Naive thymus-derived CD4-positive, alpha-beta T cell (primary cell): Measurements from ENCODE around the gene HOXA2. TPM values are rescaled to one million over a fixed set of nuclear protein-coding genes. Genes with fewer than 3 reads are reported as not detected.
A peak's percentile ranks its signal among the peaks of the same experiment; 100 is the strongest.

Experiments used
- ATAC-seq: fragments of 150-1000 bp; cut with Tn5 transposase; 2 replicates; pipeline ENCODE4 v1.10.0; 2021; ENCODE audit warnings: mild to moderate bottlenecking, moderate library complexity
- CTCF ChIA-PET: fragments of 350-600 bp; sonication (Branson Sonifier 250); formaldehyde crosslinking; loops from one replicate; lab custom pipeline; 2021; ENCODE audit warnings: antibody characterized with exemption; lab: Charles Lee
- POLR2A ChIA-PET: fragments of 350-600 bp; sonication (Branson Sonifier 250); formaldehyde crosslinking; loops from one replicate; lab custom pipeline; 2021; ENCODE audit warnings: antibody characterized with exemption, inconsistent platforms; lab: Charles Lee
- DNase-seq, 9 donors: peaks; one replicate each; pipeline versions ENCODE4 v3.0.0 to v3.0.0-alpha.2; 2020 to 2022; ENCODE audit warnings: mixed read lengths in 1 of 9
- H3K27ac ChIP-seq: one replicate; pipeline ENCODE4 v1.7.0; 2013; ENCODE audit warnings: mild to moderate bottlenecking, low read depth, low read length, moderate library complexity
- H3K27me3 ChIP-seq, 2 donors: one replicate each; pipeline ENCODE4 v1.7.0; 2013; ENCODE audit warnings: low read length in 2 of 2, mild to moderate bottlenecking in 2 of 2, moderate library complexity in 2 of 2; ENCODE audit not compliant: control insufficient read depth in 2 of 2, insufficient read depth in 2 of 2
- H3K36me3 ChIP-seq, 3 experiments: 1 replicate in 2 of 3; 2 replicates in 1 of 3; pipeline ENCODE4 v1.7.0; 2013; ENCODE audit warnings: low read length in 3 of 3, mild to moderate bottlenecking in 3 of 3, moderate library complexity in 1 of 3; ENCODE audit not compliant: insufficient read depth in 3 of 3, control insufficient read depth in 2 of 3
- H3K4me1 ChIP-seq, 2 donors: one replicate each; pipeline ENCODE4 v1.7.0; 2013; ENCODE audit warnings: low read length in 2 of 2, mild to moderate bottlenecking in 2 of 2, moderate library complexity in 1 of 2; ENCODE audit not compliant: control insufficient read depth in 2 of 2, insufficient read depth in 2 of 2
- H3K4me3 ChIP-seq: 2 replicates; pipeline ENCODE4 v1.7.0; 2013; ENCODE audit warnings: mild to moderate bottlenecking, low read length
- H3K9me3 ChIP-seq, 3 experiments: 1 replicate in 2 of 3; 2 replicates in 1 of 3; pipeline ENCODE4 v1.7.0; 2013; ENCODE audit warnings: low read length in 3 of 3; ENCODE audit not compliant: control insufficient read depth in 2 of 3
- H3K27ac Mint-ChIP-seq, 9 donors: one replicate each; pipeline ENCODE4 v1.8.0; 2020 to 2022; ENCODE audit warnings: mixed read lengths in 9 of 9, mild to moderate bottlenecking in 8 of 9, moderate library complexity in 5 of 9, inconsistent platforms in 2 of 9
- H3K27me3 Mint-ChIP-seq, 5 donors: one replicate each; pipeline ENCODE4 v1.8.0; 2021 to 2022; ENCODE audit warnings: mixed read lengths in 5 of 5, mild to moderate bottlenecking in 1 of 5
- H3K36me3 Mint-ChIP-seq, 5 donors: one replicate each; pipeline ENCODE4 v1.8.0; 2020 to 2022; ENCODE audit warnings: mixed read lengths in 5 of 5, mild to moderate bottlenecking in 3 of 5, inconsistent platforms in 1 of 5
- H3K4me1 Mint-ChIP-seq, 7 donors: one replicate each; pipeline ENCODE4 v1.8.0; 2020 to 2022; ENCODE audit warnings: mixed read lengths in 7 of 7, mild to moderate bottlenecking in 3 of 7, inconsistent platforms in 1 of 7
- H3K4me3 Mint-ChIP-seq, 10 donors: one replicate each; pipeline ENCODE4 v1.8.0; 2020 to 2022; ENCODE audit warnings: mild to moderate bottlenecking in 10 of 10, mixed read lengths in 10 of 10, moderate library complexity in 6 of 10, inconsistent platforms in 2 of 10
- H3K9me3 Mint-ChIP-seq, 11 donors: one replicate each; pipeline ENCODE4 v1.8.0; 2020 to 2022; ENCODE audit warnings: mixed read lengths in 11 of 11, mild to moderate bottlenecking in 4 of 11, inconsistent platforms in 1 of 11, moderate library complexity in 1 of 11
- intact Hi-C, 2 donors: fragments of 100-400 bp; cut with micrococcal nuclease; formaldehyde crosslinking; loops; one replicate each; pipeline ENCODE4 v1.15.1; 2023
- polyA plus RNA-seq, 2 donors: library from polyadenylated mRNA; unstranded; fragments of 300-500 nt; fragmentation: Illumina TruSeq; gene quantifications; one replicate each; pipeline ENCODE4 v1.2.3, GENCODE V29; 2021
- total RNA-seq, 6 experiments: library from RNA in 5 of 6; stranded (reverse) in 5 of 6; gene quantifications; 1 replicate in 5 of 6; 2 replicates in 1 of 6; pipeline ENCODE4 v1.2.3 and lab custom pipeline; 2021 to 2026

Gene HOXA2
- total and polyA plus RNA-seq, 7 experiments from 2014 or later: not detected

DNA sequence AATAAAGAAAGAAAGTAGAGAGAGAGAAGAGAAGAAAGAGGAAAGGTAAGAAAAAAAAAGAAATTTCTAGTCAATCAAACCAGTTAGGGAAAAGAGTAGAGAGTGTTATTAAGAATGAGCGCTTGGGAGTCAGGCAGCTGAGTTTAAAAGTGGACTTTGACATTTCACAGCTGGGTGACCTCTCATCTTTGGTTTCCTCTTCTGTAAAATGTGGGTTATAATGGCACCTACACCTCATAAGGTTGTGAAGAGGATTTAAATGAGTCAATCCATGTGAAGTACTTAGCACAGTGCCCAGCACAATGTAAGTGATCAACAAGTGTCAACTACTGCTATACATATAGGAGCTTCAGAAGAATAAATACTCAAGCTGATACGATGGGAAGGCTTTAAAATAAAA is 18.8 kb downstream of the HOXA2 start:
- no peak overlapping the region for H3K4me3 Mint-ChIP-seq
- no peaks in the 10 kb centered on the region for H3K36me3 Mint-ChIP-seq
- Histone ChIP-seq H3K4me3 (no peak overlapping the region), H3K36me3 (no peaks in the 10 kb centered on the region), H3K4me1 (peaks cover 0 to 4% of the 10 kb centered on the region in 2 donors), H3K27me3 (no peaks in the 10 kb centered on the region), H3K9me3 (no peaks in the 10 kb centered on the region), H3K27ac (no peak overlapping the region)
- intact Hi-C loops: no loop called here
- H3K27me3 Mint-ChIP-seq: peaks cover 20 to 37% (median 28%) of the 10 kb centered on the region in 5 donors
- H3K9me3 Mint-ChIP-seq: peaks cover 0 to 8% (median 0%) of the 10 kb centered on the region in 11 donors
- POLR2A ChIA-PET: interaction anchor here (0.6 kb wide), 1 partner anchor 417 kb away, joined by 3 read pairs; no protein-coding TSS in a partner anchor
- DNase-seq: no peak
- H3K4me1 Mint-ChIP-seq: peaks cover 0 to 13% (median 6%) of the 10 kb centered on the region in 7 donors
- no peak for ATAC-seq
- no peak overlapping the region for H3K27ac Mint-ChIP-seq
- CTCF ChIA-PET: no interaction called here

DNA sequence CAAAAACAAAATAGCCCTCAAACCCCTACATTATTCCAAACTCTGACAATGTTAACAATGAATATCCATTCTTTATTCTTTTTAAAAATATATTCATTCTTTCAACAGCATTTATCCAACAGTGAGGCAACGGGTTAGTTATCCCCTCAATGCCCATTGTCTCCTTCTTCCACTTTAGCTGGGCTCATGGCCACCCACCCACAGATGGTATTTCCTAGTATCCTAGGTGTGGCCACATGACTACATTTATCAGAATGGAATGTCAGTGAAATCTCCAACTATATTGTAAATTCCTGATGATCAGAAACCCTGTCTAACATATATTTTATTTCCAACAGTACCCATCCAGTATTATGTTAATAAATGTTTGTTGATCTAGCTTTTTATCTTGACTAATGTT is 20.3 kb downstream of the HOXA2 start:
- H3K27ac Mint-ChIP-seq: no peak overlapping the region
- Histone ChIP-seq H3K4me3 (no peak overlapping the region), H3K27ac (no peak overlapping the region), H3K27me3 (no peaks in the 10 kb centered on the region), H3K4me1 (no peaks in the 10 kb centered on the region), H3K9me3 (no peaks in the 10 kb centered on the region), H3K36me3 (no peaks in the 10 kb centered on the region)
- DNase-seq (no peak), ATAC-seq (no peak)
- intact Hi-C loops: no loop called here
- POLR2A ChIA-PET: no interaction called here
- H3K4me3 Mint-ChIP-seq: no peak overlapping the region
- CTCF ChIA-PET: no interaction called here
- peaks cover 0 to 6% (median under 1%) of the 10 kb centered on the region in 7 donors for H3K4me1 Mint-ChIP-seq
- peaks cover 0 to 2% (median 0%) of the 10 kb centered on the region in 11 donors for H3K9me3 Mint-ChIP-seq
- peaks cover 10 to 25% (median 16%) of the 10 kb centered on the region in 5 donors for H3K27me3 Mint-ChIP-seq
- peaks cover 0 to 1% (median 0%) of the 10 kb centered on the region in 5 donors for H3K36me3 Mint-ChIP-seq

- Histone ChIP-seq H3K4me1 (no peaks in the 10 kb centered on the region), H3K36me3 (no peaks in the 10 kb centered on the region), H3K27me3 (no peaks in the 10 kb centered on the region), H3K9me3 (no peaks in the 10 kb centered on the region), H3K27ac (no peak overlapping the region), H3K4me3 (no peak overlapping the region)
- Mint-ChIP-seq H3K27ac (no peak overlapping the region), H3K27me3 (peaks cover 2 to 15% (median 13%) of the 10 kb centered on the region in 5 donors), H3K4me1 (peaks cover 0 to 6% (median 0%) of the 10 kb centered on the region in 7 donors), H3K9me3 (peaks cover 0 to 4% (median 0%) of the 10 kb centered on the region in 11 donors), H3K4me3 (no peak overlapping the region), H3K36me3 (peaks cover 0 to 3% (median 0%) of the 10 kb centered on the region in 5 donors)
- intact Hi-C loops: no loop called here
- ChIA-PET CTCF (no interaction called here), POLR2A (no interaction called here)
- DNase-seq (no peak), ATAC-seq (no peak)
Observed at GRCh38 chr7:27080844-27081436, 21.5 kb downstream of the HOXA2 start.

DNA sequence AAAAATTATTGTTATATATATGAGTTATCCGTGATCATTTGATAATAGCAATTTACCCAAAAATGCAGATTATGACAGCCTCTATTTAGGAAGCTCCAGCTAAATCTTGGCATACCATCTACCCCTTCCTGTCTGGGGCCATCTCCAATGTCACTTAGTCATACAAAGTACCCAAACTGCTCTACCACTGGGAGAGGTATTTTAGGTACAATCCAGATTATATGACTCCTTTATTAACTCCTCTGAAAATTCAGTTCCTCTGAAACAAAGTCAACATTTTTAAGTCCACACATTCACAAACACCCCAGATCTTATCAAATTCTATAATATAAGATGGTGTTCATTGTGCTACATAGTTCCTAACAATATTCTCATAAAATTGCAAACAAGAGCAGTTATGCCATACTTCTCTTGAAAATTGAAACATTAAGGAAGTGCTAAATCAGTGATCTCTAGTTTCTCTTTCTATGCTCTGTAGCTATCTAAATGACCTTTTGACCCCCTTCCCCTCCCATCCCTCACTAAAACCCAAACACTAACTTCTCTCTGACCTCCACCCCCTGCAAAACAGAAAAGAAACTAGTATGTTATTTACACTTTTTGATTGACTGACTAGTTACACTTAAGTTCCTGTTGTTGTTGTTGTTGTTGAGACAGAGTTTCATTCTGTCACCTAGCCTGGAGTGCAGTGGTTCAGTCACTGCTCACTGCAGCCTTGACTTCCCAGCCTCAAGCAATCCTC is 23.1 kb downstream of the HOXA2 start:
- no peak overlapping the region for H3K4me3 Mint-ChIP-seq
- no peaks in the 10 kb centered on the region for H3K36me3 ChIP-seq
- H3K4me1 ChIP-seq: no peaks in the 10 kb centered on the region
- no peaks in the 10 kb centered on the region for H3K27me3 ChIP-seq
- ChIA-PET POLR2A (interaction anchor here (0.6 kb wide), 1 partner anchor 10 kb away, joined by 4 read pairs; no protein-coding TSS in a partner anchor), CTCF (interaction anchor here (0.6 kb wide), 1 partner anchor 20 kb away, joined by 4 read pairs; no protein-coding TSS in a partner anchor)
- H3K27ac Mint-ChIP-seq: no peak overlapping the region
- intact Hi-C loops: no loop called here
- H3K9me3 ChIP-seq: no peaks in the 10 kb centered on the region
- no peak overlapping the region for H3K27ac ChIP-seq
- DNase-seq: no peak
- H3K27me3 Mint-ChIP-seq: peaks cover 5 to 14% (median 10%) of the 10 kb centered on the region in 5 donors
- H3K9me3 Mint-ChIP-seq: peaks cover 0 to 7% (median 0%) of the 10 kb centered on the region in 11 donors
- peaks cover 0 to 3% (median 0%) of the 10 kb centered on the region in 5 donors for H3K36me3 Mint-ChIP-seq
- peak; percentile 40 for ATAC-seq
- H3K4me1 Mint-ChIP-seq: peaks cover 0 to 6% (median 0%) of the 10 kb centered on the region in 7 donors
- no peak overlapping the region for H3K4me3 ChIP-seq

DNA sequence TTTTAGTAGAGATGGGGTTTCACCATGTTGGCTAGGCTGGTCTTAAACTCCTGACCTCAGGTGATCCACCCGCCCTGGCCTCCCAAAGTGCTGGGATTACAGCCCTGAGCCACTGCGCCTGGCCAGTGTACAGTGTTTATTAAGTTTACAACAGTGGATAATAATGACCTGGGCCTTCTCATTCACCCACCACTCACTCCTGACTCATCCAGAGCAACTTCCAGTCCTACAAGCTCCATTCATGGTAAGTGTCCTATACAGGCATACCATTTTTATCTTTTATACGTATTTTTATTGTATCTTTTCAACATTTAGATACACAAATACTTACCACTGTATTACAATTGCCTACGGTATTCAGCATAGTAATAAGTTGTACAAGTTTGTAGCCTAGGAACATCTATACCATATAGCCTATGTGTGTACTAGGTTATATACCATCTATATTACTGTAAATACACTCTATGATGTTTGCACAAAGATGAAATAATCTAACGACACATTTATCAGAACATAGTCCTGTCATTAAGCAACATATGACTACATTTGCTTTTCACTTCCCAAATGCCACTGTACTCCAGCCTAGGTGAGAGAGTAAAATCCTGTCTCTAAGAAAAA is 23.8 kb downstream of the HOXA2 start:
- H3K27ac Mint-ChIP-seq: no peak overlapping the region
- ChIA-PET POLR2A (interaction anchor here (0.6 kb wide), 1 partner anchor 10 kb away, joined by 4 read pairs; no protein-coding TSS in a partner anchor), CTCF (no interaction called here)
- peaks cover 0 to 7% (median 0%) of the 10 kb centered on the region in 11 donors for H3K9me3 Mint-ChIP-seq
- no peak overlapping the region for H3K4me3 Mint-ChIP-seq
- intact Hi-C loops: no loop called here
- Histone ChIP-seq H3K27me3 (no peaks in the 10 kb centered on the region), H3K4me3 (no peak overlapping the region), H3K4me1 (no peaks in the 10 kb centered on the region), H3K27ac (no peak overlapping the region), H3K9me3 (no peaks in the 10 kb centered on the region), H3K36me3 (no peaks in the 10 kb centered on the region)
- peaks cover 0 to 3% (median 0%) of the 10 kb centered on the region in 5 donors for H3K36me3 Mint-ChIP-seq
- H3K4me1 Mint-ChIP-seq: peaks cover 0 to 6% (median 0%) of the 10 kb centered on the region in 7 donors
- no peak for DNase-seq
- ATAC-seq: no peak
- peaks cover 4 to 20% (median 6%) of the 10 kb centered on the region in 5 donors for H3K27me3 Mint-ChIP-seq

- ATAC-seq: no peak
- ChIA-PET CTCF (no interaction called here), POLR2A (no interaction called here)
- H3K4me3 ChIP-seq: no peak overlapping the region
- intact Hi-C loops: no loop called here
- no peaks in the 10 kb centered on the region for H3K9me3 ChIP-seq
- peaks cover 0 to 3% of the 10 kb centered on the region in 2 donors for H3K27me3 ChIP-seq
- H3K27ac Mint-ChIP-seq: no peak overlapping the region
- H3K4me3 Mint-ChIP-seq: no peak overlapping the region
- no peak overlapping the region for H3K27ac ChIP-seq
- no peaks in the 10 kb centered on the region for H3K36me3 ChIP-seq
- H3K4me1 ChIP-seq: no peaks in the 10 kb centered on the region
- H3K36me3 Mint-ChIP-seq: peaks cover 0 to 3% (median 0%) of the 10 kb centered on the region in 5 donors
- H3K4me1 Mint-ChIP-seq: no peaks in the 10 kb centered on the region
- H3K9me3 Mint-ChIP-seq: peaks cover 0 to 7% (median 0%) of the 10 kb centered on the region in 11 donors
- peaks cover 4 to 25% (median 14%) of the 10 kb centered on the region in 5 donors for H3K27me3 Mint-ChIP-seq
- DNase-seq: no peak
Observed at GRCh38 chr7:27073076-27073475, 29.4 kb downstream of the HOXA2 start.
